HAP-1 (cell line): ENCODE data around the gene EPHA8.

Source experiments
- DNase-seq, 2 experiments: peaks; one replicate each; pipeline ENCODE4 v3.0.0-alpha.2; 2016 to 2020; ENCODE audit warnings: low spot score in 2 of 2
- H3K27me3 ChIP-seq: fragments of 250-450 bp; sonication (Bioruptor Pico); 2 replicates; pipeline ENCODE4 v1.5.1; 2020; ENCODE audit warnings: low read depth, mild to moderate bottlenecking, moderate library complexity
- H3K36me3 ChIP-seq: fragments of 250-450 bp; sonication (Bioruptor Pico); replicated peaks from 2 replicates; pipeline ENCODE4 v1.5.1; 2020; ENCODE audit warnings: mild to moderate bottlenecking
- H3K4me1 ChIP-seq: fragments of 250-450 bp; sonication (Bioruptor Pico); 2 replicates; pipeline ENCODE4 v1.5.1; 2020; ENCODE audit warnings: mild to moderate bottlenecking
- H3K4me3 ChIP-seq: fragments of 250-450 bp; sonication (Bioruptor Pico); 2 replicates; pipeline ENCODE4 v1.5.1; 2020; ENCODE audit warnings: mild to moderate bottlenecking, moderate library complexity
- H3K9me3 ChIP-seq: fragments of 250-450 bp; sonication (Bioruptor Pico); 2 replicates; pipeline ENCODE4 v1.5.1; 2020; ENCODE audit warnings: mild to moderate bottlenecking, moderate library complexity
- in situ Hi-C: fragments of 300-500 bp; cut with MboI; formaldehyde crosslinking; loops from 3 replicates; pipeline ENCODE4 v1.14.3; 2020; ENCODE audit warnings: low sequenced_read_pairs, inconsistent platforms, mixed read lengths

Gene EPHA8

GRCh38 chr1:22629886-22630285 is 66.6 kb downstream of the EPHA8 start:
- Histone ChIP-seq H3K9me3 (no peaks in the 10 kb centered on the region), H3K4me1 (peaks cover 3% of the 10 kb centered on the region; the same call in 1 of the 2 replicates), H3K4me3 (no peak overlapping the region), H3K27me3 (no peaks in the 10 kb centered on the region), H3K36me3 (no peaks in the 10 kb centered on the region)
- no peak for DNase-seq
- in situ Hi-C loops, result no loop called here

- H3K36me3 ChIP-seq, result no peaks in the 10 kb centered on the region
- H3K27me3 ChIP-seq, result no peaks in the 10 kb centered on the region
- H3K9me3 ChIP-seq, result no peaks in the 10 kb centered on the region
- peaks cover 3% of the 10 kb centered on the region; the same call in 1 of the 2 replicates for H3K4me1 ChIP-seq
- H3K4me3 ChIP-seq, result no peak overlapping the region
- DNase-seq, result no peak
- in situ Hi-C loops, result no loop called here
Measured at GRCh38 chr1:22633697-22634463, 70.6 kb downstream of the EPHA8 start.

GRCh38 chr1:22635436-22635835 is 72.1 kb downstream of the EPHA8 start:
- in situ Hi-C loops, result no loop called here
- no peak for DNase-seq
- H3K4me1 ChIP-seq, result peaks cover 3% of the 10 kb centered on the region; the same call in 1 of the 2 replicates

GRCh38 chr1:22636353-22636752 is 73.1 kb downstream of the EPHA8 start, which contains the start of gene C1QA:
TSS of gene C1QA (plus strand) at chr1:22636628. CDS start at chr1:22637617, 989 bp downstream.
- no peak within 1 kb of the TSS for H3K4me3 ChIP-seq
- H3K4me1 ChIP-seq, result peaks cover 3% of the 10 kb centered on the region; the same call in 1 of the 2 replicates
- H3K36me3 ChIP-seq, result no peaks in the 10 kb centered on the region
- DNase-seq, result no peak
- H3K9me3 ChIP-seq, result no peaks in the 10 kb centered on the region
- no peaks in the 10 kb centered on the region for H3K27me3 ChIP-seq
- in situ Hi-C loops, result no loop called here

More at GRCh38 chr1:22635436-22635835, 72.1 kb downstream of the EPHA8 start:
- no peak overlapping the region for H3K4me3 ChIP-seq
- H3K36me3 ChIP-seq, result no peaks in the 10 kb centered on the region
- no peaks in the 10 kb centered on the region for H3K27me3 ChIP-seq
- H3K9me3 ChIP-seq, result no peaks in the 10 kb centered on the region

- in situ Hi-C loops, result no loop called here
- Histone ChIP-seq H3K9me3 (no peaks in the 10 kb centered on the region), H3K36me3 (no peaks in the 10 kb centered on the region), H3K27me3 (no peaks in the 10 kb centered on the region), H3K4me3 (no peak overlapping the region), H3K4me1 (peaks cover under 1% of the 10 kb centered on the region; the same call in 1 of the 2 replicates)
- DNase-seq, result no peak
Measured at GRCh38 chr1:22636927-22637326, 73.6 kb downstream of the EPHA8 start.

GRCh38 chr1:22637907-22638445 is 74.7 kb downstream of the EPHA8 start:
- Histone ChIP-seq H3K36me3 (no peaks in the 10 kb centered on the region), H3K9me3 (no peaks in the 10 kb centered on the region), H3K4me1 (no peaks in the 10 kb centered on the region), H3K4me3 (no peak overlapping the region), H3K27me3 (no peaks in the 10 kb centered on the region)
- no peak for DNase-seq
- in situ Hi-C loops, result no loop called here

GRCh38 chr1:22638476-22639234 is 75.4 kb downstream of the EPHA8 start:
- no peaks in the 10 kb centered on the region for H3K27me3 ChIP-seq
- DNase-seq, result no peak
- H3K4me3 ChIP-seq, result no peak overlapping the region
- H3K9me3 ChIP-seq, result no peaks in the 10 kb centered on the region
- in situ Hi-C loops, result no loop called here
- H3K36me3 ChIP-seq, result no peaks in the 10 kb centered on the region
- no peaks in the 10 kb centered on the region for H3K4me1 ChIP-seq

- in situ Hi-C loops, result no loop called here
- no peaks in the 10 kb centered on the region for H3K9me3 ChIP-seq
- DNase-seq, result peak in 1 of 2 experiments; percentile 40
Measured at GRCh38 chr1:22639286-22639685, 76.0 kb downstream of the EPHA8 start.

GRCh38 chr1:22641247-22641646 is 78.0 kb downstream of the EPHA8 start:
- DNase-seq, result no peak
- Histone ChIP-seq H3K36me3 (no peaks in the 10 kb centered on the region), H3K9me3 (no peaks in the 10 kb centered on the region), H3K4me3 (no peak overlapping the region), H3K27me3 (no peaks in the 10 kb centered on the region; the same call in 1 of the 2 replicates), H3K4me1 (no peaks in the 10 kb centered on the region)
- in situ Hi-C loops, result loop anchor here (10.0 kb wide), 1 partner anchor 506 kb away; no protein-coding TSS in a partner anchor

More at GRCh38 chr1:22639286-22639685, 76.0 kb downstream of the EPHA8 start:
- H3K36me3 ChIP-seq, result no peaks in the 10 kb centered on the region
- H3K27me3 ChIP-seq, result no peaks in the 10 kb centered on the region
- H3K4me3 ChIP-seq, result no peak overlapping the region
- no peaks in the 10 kb centered on the region for H3K4me1 ChIP-seq

- H3K4me3 ChIP-seq, result no peak overlapping the region
- H3K27me3 ChIP-seq, result peaks cover 4% of the 10 kb centered on the region
- no peaks in the 10 kb centered on the region for H3K4me1 ChIP-seq
- in situ Hi-C loops, result loop anchor here (10.0 kb wide), 1 partner anchor 507 kb away; no protein-coding TSS in a partner anchor
- H3K9me3 ChIP-seq, result no peaks in the 10 kb centered on the region
- peak; percentile 36 to 90 for DNase-seq
- H3K36me3 ChIP-seq, result no peaks in the 10 kb centered on the region
Measured at GRCh38 chr1:22641906-22642636, 78.8 kb downstream of the EPHA8 start.

- Histone ChIP-seq H3K4me1 (no peaks in the 10 kb centered on the region), H3K9me3 (no peaks in the 10 kb centered on the region), H3K36me3 (no peaks in the 10 kb centered on the region), H3K4me3 (no peak within 1 kb of the TSS), H3K27me3 (peaks cover 6% of the 10 kb centered on the region)
- no peak for DNase-seq
- in situ Hi-C loops, result loop anchor here (10.0 kb wide), 1 partner anchor 509 kb away; no protein-coding TSS in a partner anchor
Measured at GRCh38 chr1:22643381-22643780, 80.1 kb downstream of the EPHA8 start, which contains the start of gene C1QC. TSS of gene C1QC (plus strand) at chr1:22643633. CDS start at chr1:22644024, 391 bp downstream.

GRCh38 chr1:22643928-22644327 is 80.6 kb downstream of the EPHA8 start:
- Histone ChIP-seq H3K9me3 (no peaks in the 10 kb centered on the region), H3K36me3 (no peaks in the 10 kb centered on the region), H3K27me3 (peaks cover 6% of the 10 kb centered on the region), H3K4me3 (no peak overlapping the region), H3K4me1 (no peaks in the 10 kb centered on the region)
- in situ Hi-C loops, result loop anchor here (10.0 kb wide), 1 partner anchor 509 kb away; no protein-coding TSS in a partner anchor
- DNase-seq, result no peak

- Histone ChIP-seq H3K27me3 (peaks cover 6% of the 10 kb centered on the region), H3K36me3 (no peaks in the 10 kb centered on the region)
Measured at GRCh38 chr1:22645931-22646330, 82.6 kb downstream of the EPHA8 start.

More at GRCh38 chr1:22645931-22646330, 82.6 kb downstream of the EPHA8 start:
- Histone ChIP-seq H3K9me3 (no peaks in the 10 kb centered on the region), H3K4me3 (no peak overlapping the region), H3K4me1 (no peaks in the 10 kb centered on the region)
- in situ Hi-C loops, result loop anchor here (5.0 to 10.0 kb wide), 2 partner anchors 229 to 511 kb away; no protein-coding TSS in a partner anchor
- DNase-seq, result no peak
